Measurements from ENCODE around the gene CCDC134.

GRCh38 chr22:41833369-41834004, 33.0 kb downstream of the CCDC134 start:
- peak in 1 of 6 experiments; percentile 20 for TF ChIP-seq CTCF (IDR thresholded peaks at IDR 0.05)
- peak in 1 of 2 donors; percentile 16 for TF ChIP-seq POLR2A (IDR thresholded peaks at IDR 0.05)
